ENCODE data around the gene FOXN4.

The FOXN4 gene

DNA sequence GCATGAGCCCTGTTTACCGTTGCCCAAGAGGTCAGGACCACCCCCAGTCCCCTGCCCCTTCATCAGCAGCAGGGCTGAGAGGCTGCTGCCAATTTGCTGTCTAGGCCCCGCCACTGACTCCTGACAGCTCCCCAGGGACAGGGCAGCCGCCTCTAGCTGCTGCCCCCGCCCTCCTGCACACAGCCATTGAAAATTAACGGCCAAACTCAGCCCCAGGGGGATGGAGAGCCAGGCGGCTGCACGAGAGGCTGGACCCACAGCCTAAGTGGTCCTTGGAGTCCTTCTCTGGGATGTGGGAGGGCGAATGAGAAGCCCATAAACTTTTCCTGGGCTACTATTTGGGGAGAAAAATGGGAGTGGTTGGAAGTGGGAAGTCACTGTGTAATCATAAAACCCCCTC is 4.6 kb downstream of the FOXN4 start:
- no peak for DNase-seq

- no peak for DNase-seq
Measured at GRCh38 chr12:109302770-109303169, 6.3 kb downstream of the FOXN4 start.

- no peak for DNase-seq
Measured at GRCh38 chr12:109302358-109302757, 6.7 kb downstream of the FOXN4 start.

- DNase-seq: no peak
Measured at GRCh38 chr12:109301643-109302168, 7.4 kb downstream of the FOXN4 start.

DNA sequence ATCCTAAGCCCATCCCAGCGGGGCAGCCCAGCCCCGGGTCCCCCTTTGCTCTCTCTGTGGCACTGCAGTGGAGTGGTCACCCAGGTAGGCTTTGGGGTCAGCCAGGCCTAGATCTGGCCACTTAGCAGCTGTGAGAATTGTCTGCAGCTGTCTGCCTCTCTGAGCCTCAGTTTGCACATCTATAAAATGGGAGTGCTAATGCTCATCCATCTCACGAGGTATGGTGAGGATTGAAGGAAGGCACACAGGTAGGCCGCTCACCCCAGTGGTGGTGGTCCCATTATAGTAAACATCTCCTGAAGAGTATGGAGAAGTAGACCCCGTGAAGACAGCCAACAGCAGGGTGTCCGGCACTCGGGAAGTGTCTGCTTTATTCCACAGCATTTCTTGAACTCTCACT is 9.2 kb downstream of the FOXN4 start:
- no peak for DNase-seq

- DNase-seq: no peak
Measured at GRCh38 chr12:109296431-109296830, 12.7 kb downstream of the FOXN4 start.

DNA sequence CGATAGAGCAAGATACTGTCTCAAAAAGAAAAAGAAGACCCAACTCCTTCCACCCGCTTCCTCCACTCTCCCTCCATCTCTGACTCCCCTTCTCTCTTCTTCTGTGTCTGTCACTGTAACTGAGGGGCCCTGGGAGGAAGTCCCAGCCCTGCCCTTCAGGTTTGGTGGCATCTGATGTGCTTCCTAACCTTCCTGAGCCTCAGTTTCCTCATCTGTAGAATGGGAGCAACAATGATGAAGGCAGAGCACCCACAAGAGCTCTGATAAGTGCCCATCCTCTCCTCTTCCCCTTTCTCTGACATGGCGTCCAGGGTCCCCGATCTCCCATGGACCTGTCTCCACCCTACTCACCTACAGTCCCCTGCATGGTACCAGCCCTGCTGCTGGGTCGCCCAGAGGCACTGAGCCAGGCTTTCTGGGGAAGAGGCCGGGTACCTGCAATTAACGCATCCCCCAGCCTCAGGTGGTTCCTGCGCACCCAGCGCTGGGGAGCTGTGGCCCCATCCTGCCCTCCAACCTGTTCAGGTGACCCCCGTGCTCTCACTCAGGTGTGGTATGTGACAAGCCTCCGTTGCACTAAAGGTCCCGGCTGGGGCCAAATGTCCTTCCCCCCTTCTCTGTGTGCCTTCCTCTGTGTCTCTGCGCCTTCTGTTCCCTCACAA is 13.2 kb downstream of the FOXN4 start:
- DNase-seq: no peak

DNA sequence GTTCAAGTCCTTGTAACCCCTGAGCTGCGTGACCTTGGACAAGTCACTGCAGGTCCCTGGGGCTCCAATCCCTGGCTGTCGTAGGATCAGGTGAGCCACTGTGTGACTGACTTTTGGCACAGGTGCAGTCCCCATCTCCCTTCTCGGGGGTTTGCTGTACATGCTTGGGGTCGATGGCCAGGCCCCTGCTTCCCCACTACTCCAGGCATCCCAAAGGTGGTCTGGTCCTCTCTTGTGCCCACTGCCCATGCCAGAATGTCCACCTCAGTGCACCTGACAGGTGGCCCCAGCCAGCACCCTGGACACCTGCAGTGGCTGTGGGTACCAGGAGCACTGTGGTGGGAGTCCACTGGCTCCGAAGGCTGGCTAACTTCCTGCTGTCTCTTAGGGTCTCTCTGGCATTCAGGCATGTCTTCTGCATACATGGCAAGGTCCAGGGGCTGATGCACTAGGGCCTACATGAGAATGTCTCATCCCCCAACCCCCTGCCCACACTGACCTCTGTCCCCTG is 14.7 kb downstream of the FOXN4 start:
- no peak for DNase-seq

DNA sequence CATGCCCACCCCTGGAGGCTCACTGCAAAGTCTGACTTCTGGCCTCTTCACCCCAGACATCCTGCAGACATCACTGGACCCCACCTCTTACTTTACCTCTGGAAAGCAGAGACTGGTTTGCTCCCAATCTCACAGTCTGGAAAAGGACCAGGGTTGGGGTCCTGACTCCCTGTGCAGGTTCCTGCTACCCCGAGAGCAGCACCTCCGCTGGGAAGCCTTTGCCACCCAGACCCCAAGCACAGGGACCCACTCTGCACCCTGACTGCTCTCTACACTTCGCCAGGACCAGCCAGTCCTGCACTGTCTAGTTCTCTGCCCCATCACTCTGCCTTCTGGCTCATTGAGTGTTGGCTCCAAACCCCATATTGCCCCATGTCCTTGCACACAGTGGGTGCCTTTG is 16.0 kb downstream of the FOXN4 start:
- DNase-seq: no peak

DNA sequence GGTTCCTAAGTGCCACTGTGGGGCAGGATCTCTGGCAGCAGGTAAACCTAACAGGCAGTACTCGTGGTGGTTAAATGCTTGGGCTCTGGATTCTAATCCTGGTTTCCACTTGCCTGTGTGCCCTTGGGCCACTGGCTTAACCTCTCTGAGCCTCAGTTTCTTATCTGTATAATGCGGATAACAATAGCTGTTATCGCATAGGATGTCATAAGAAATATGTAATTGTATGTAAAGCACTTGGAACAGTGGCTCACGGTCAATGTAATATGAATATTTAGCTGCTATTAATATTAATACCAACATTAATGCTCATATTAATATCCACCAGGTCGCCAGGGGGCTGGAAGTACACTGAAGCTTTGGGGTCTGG is 16.8 kb downstream of the FOXN4 start:
- DNase-seq: no peak

- DNase-seq: no peak
Measured at GRCh38 chr12:109291521-109292341, 17.4 kb downstream of the FOXN4 start.

DNA sequence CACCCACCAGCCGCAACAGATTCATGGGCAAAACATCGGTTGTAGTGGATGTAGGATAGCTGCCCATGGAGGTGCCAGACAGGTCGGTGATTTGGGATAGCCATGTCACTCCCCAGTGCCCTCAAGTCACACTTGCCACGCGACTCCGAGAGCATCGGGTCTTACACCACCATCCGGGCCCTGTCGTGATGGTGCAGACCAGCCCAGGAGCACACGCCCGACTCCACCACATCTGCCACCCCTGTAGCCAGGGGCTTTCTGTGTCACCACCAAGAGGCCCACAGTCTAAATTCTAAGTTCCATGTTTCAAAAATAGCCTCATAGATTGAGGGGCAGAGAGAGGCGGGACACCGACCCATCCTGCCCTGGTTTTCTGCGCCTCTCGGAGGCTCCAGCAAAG is 18.0 kb downstream of the FOXN4 start:
- no peak for DNase-seq

GRCh38 chr12:109290061-109290460 is 19.0 kb downstream of the FOXN4 start:
- DNase-seq: no peak

DNA sequence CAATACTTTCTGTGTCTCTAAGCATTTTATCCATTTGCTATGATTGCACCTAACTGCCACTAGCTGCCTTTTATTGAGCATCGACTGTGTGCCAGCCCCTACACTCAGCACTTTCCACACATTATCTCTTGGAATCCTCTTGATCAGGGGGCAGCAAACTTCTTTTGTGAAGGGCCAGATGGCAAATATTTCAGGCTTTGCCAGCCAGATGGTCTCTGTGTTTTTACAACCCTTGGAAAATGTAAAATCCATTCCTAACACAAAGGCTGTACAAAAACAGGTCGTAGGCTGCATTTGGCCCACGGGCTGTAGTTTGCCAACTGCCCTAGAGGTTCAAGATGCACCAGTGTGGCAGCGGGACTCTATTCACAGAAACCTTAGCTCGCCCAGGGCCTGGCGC is 19.5 kb downstream of the FOXN4 start:
- DNase-seq: no peak

DNA sequence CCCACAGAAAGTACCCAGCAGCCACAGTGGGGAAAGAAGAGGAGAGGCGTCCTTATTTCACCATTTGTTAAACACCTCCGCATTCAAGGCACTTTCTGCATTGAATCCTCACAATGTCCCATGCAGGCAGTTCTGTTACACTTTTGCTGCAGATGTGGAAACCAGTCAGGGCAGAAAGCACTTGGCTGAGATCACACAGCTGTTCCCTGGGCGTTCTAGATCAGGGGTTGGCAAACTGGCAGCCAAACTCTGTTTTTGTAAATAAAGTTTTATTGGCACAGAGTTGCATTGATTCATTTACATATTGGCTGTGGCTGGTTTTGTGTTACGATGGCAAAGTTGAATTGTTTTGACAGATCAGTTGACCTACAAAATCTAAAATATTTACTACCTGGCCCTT is 20.1 kb downstream of the FOXN4 start:
- DNase-seq: no peak

- DNase-seq: no peak
Measured at GRCh38 chr12:109288571-109288970, 20.5 kb downstream of the FOXN4 start.

GRCh38 chr12:109287811-109288469 is 21.1 kb downstream of the FOXN4 start:
- no peak for DNase-seq

DNA sequence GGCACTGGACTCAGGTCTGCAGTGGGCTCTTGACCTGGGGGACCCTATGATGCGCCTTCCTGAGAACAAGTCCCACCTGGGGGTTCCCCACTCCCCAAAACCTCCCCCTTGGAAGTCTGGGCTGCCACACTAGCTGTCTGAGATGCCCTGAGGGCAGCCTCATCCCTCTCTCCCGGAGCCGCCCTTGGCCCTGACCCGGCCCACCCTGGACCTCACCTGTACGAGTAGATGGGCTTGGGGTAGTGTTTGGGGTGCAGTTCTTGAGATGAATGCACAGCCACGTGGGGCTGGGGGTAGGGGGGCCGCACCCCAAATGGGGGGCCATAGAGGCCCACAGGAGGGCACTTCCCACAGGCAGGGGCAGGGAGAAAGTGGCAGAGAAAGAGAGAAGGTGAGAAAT is 21.9 kb downstream of the FOXN4 start:
- DNase-seq: no peak

DNA sequence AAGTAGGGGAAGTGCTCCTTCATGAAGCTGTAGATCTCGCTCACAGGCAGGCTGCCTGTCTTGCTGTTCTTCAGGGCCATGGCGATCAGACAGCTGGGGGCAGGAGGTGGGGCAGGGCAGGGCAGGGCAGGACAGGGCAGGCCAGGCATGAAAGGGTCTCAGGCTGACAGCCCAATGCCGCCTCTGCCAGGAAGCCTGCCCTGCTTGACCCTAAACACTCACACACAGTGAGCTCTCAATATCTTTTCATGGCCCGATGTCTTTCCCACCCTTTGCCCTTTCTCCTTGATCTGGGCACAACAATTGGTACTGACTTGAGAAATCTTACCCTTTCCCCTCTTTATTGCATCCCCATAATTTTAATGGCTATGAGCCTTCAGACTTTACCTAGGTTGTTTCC is 22.4 kb downstream of the FOXN4 start:
- DNase-seq: no peak

- DNase-seq: no peak
Measured at GRCh38 chr12:109286252-109286651, 22.8 kb downstream of the FOXN4 start.

DNA sequence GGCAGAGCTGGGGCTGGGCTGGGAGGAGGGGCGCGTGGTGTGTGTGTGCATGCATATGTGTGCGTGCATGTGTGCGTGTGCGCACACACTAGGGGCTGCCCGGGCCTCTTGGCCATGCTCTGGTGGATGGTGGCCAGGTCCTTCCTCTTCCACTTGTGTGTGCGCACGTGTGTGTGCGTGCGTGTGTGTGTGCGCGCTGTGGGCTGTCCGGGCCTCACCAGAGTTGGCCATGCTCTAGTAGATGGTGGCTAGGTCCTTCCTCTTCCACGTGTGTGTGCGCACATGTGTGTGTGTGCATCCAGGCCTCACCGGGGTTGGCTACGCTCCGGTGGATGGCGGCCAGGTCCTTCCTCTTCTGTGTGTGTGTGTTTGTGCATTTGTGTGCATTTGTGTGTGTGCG is 24.7 kb downstream of the FOXN4 start:
- DNase-seq: no peak

DNA sequence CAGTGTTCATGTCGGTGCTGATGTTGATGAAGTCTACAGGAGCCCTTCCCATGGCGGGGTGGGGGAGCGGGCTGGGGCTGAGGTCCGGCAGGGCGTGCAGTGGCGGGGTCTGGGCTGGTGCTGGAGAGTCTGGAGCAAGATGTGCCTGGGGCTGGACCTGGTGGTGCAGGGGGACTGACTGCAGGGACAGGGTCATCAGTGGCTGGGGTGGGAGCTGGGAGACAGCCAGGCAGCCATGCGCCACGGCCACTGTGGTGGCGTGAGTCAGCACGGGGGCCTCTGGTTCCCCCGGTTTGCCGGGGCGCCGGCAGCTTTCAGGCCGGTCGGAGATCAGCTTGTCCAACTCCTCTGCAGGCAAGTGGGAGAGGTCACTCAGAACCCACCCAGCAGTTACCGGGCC is 27.6 kb downstream of the FOXN4 start:
- no peak for DNase-seq

DNA sequence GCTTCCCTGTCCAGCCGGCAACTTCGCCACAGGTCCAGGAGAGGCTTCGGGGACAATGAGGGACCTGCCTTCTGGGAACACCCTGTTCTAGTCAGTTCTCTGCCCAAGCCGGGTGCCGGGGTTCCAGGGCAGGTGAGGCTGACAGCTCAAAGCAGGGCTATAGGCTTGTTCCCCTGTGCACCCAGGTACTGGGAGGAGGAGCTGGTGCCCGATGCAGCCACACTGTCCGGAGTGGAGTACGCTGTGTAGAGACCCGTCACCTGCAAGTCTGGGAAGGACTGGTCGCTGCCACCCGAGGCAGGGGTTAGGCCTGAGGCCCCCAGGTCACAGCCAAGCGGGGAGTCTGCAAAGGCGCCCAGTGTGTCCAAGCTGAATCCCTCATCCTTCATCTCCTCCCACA is 29.6 kb downstream of the FOXN4 start:
- DNase-seq: no peak

DNA sequence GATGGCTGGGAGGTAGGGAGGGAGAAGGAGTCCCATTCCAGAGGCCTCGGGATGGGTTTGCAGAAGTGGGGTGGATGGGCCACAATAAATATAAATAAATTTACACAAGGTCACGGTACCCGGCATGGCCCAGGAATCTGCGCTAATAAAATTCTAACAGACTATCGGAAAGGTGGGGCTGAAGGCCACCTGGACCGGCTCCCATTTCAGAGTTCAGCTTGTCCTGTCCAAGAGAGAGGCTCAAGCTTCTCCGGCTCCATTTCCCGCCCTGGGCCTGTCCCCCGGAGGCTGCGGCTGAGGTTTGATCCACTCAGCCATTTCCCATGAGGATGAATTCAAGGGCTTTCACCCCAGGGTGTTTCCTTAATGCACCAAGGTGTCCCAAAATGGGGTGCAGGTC is 30.2 kb downstream of the FOXN4 start:
- no peak for DNase-seq
